ENCODE measurements around the gene ARL15. TPM values are rescaled to one million over a fixed set of nuclear protein-coding genes. Genes with fewer than 3 reads are reported as not detected.

The ARL15 gene
- total and polyA plus RNA-seq, 7 experiments from 2014 or later: 9.6 to 17.1 (median 13.6) TPM

- Mint-ChIP-seq H3K4me3 (no peak overlapping the region), H3K4me1 (peaks cover 0 to 1% (median 0%) of the 10 kb centered on the region in 7 donors), H3K27ac (no peak overlapping the region), H3K36me3 (peaks cover 0 to 26% (median 8%) of the 10 kb centered on the region in 5 donors), H3K27me3 (no peaks in the 10 kb centered on the region), H3K9me3 (no peaks in the 10 kb centered on the region)
- Histone ChIP-seq H3K27ac (ENCODE audit: low read depth, low read length) (no peak overlapping the region), H3K4me1 (ENCODE audit: control insufficient read depth in 2 of 2, insufficient read depth in 2 of 2, low read length in 2 of 2) (no peaks in the 10 kb centered on the region), H3K9me3 (ENCODE audit: control insufficient read depth in 2 of 3, low read length in 3 of 3) (no peaks in the 10 kb centered on the region), H3K36me3 (ENCODE audit: control insufficient read depth in 2 of 3, insufficient read depth in 3 of 3, low read length in 3 of 3) (no peaks in the 10 kb centered on the region), H3K27me3 (ENCODE audit: control insufficient read depth in 2 of 2, insufficient read depth in 2 of 2, low read length in 2 of 2) (no peaks in the 10 kb centered on the region), H3K4me3 (ENCODE audit: low read length) (no peak overlapping the region)
- no peak for ATAC-seq
- no peak for DNase-seq
- POLR2A ChIA-PET: no interaction called here
- intact Hi-C loops (cut with micrococcal nuclease): no loop called here
- CTCF ChIA-PET: no interaction called here
These were observed 381.7 kb downstream of the ARL15 start for GRCh38 chr5:53928641-53929040.

- Mint-ChIP-seq H3K36me3 (peaks cover 0 to 25% (median 3%) of the 10 kb centered on the region in 5 donors), H3K27me3 (no peaks in the 10 kb centered on the region), H3K4me1 (peaks cover 0 to 1% (median 0%) of the 10 kb centered on the region in 7 donors), H3K9me3 (no peaks in the 10 kb centered on the region), H3K27ac (no peak overlapping the region), H3K4me3 (no peak overlapping the region)
- H3K4me1 ChIP-seq (ENCODE audit: control insufficient read depth in 2 of 2, insufficient read depth in 2 of 2, low read length in 2 of 2): no peaks in the 10 kb centered on the region
- DNase-seq: no peak
- intact Hi-C loops (cut with micrococcal nuclease): no loop called here
- no peak overlapping the region for H3K27ac ChIP-seq (ENCODE audit: low read depth, low read length)
- POLR2A ChIA-PET: no interaction called here
- no peaks in the 10 kb centered on the region for H3K27me3 ChIP-seq (ENCODE audit: control insufficient read depth in 2 of 2, insufficient read depth in 2 of 2, low read length in 2 of 2)
- CTCF ChIA-PET: no interaction called here
- H3K4me3 ChIP-seq (ENCODE audit: low read length): no peak overlapping the region
- no peaks in the 10 kb centered on the region for H3K9me3 ChIP-seq (ENCODE audit: control insufficient read depth in 2 of 3, low read length in 3 of 3)
- ATAC-seq: no peak
- no peaks in the 10 kb centered on the region for H3K36me3 ChIP-seq (ENCODE audit: control insufficient read depth in 2 of 3, insufficient read depth in 3 of 3, low read length in 3 of 3)
These were observed 382.6 kb downstream of the ARL15 start for GRCh38 chr5:53927668-53928247.

DNA sequence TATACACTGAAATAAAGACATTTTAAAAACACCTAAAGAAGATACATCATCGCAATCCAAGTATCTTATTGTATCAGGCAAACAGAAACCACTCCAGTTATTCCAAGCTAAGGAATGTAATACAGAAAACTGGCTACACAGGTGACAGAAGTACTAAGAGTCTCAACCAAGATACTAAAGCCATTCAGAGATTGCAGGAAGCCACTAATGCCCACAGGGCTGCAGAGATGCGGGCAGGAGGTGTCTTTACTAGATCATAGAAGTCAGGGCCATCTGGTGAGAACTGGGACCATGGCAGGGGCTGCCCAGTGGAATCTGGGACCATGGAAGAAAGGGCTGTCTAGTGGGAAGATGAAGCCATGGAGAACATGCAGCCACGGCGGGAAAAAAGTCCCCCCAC lies 384.3 kb downstream of the ARL15 start:
- Histone ChIP-seq H3K4me1 (ENCODE audit: control insufficient read depth in 2 of 2, insufficient read depth in 2 of 2, low read length in 2 of 2) (no peaks in the 10 kb centered on the region), H3K36me3 (ENCODE audit: control insufficient read depth in 2 of 3, insufficient read depth in 3 of 3, low read length in 3 of 3) (no peaks in the 10 kb centered on the region), H3K27me3 (ENCODE audit: control insufficient read depth in 2 of 2, insufficient read depth in 2 of 2, low read length in 2 of 2) (no peaks in the 10 kb centered on the region), H3K9me3 (ENCODE audit: control insufficient read depth in 2 of 3, low read length in 3 of 3) (no peaks in the 10 kb centered on the region), H3K4me3 (ENCODE audit: low read length) (no peak overlapping the region), H3K27ac (ENCODE audit: low read depth, low read length) (no peak overlapping the region)
- peaks cover 0 to 4% (median 0%) of the 10 kb centered on the region in 11 donors for H3K9me3 Mint-ChIP-seq
- intact Hi-C loops (cut with micrococcal nuclease): no loop called here
- POLR2A ChIA-PET: no interaction called here
- no peak overlapping the region for H3K4me3 Mint-ChIP-seq
- H3K36me3 Mint-ChIP-seq: peaks cover 0 to 29% (median 12%) of the 10 kb centered on the region in 5 donors
- no peak for ATAC-seq
- no peaks in the 10 kb centered on the region for H3K27me3 Mint-ChIP-seq
- no peak overlapping the region for H3K27ac Mint-ChIP-seq
- CTCF ChIA-PET: no interaction called here
- DNase-seq: no peak
- H3K4me1 Mint-ChIP-seq: peaks cover 0 to 5% (median 0%) of the 10 kb centered on the region in 7 donors

DNA sequence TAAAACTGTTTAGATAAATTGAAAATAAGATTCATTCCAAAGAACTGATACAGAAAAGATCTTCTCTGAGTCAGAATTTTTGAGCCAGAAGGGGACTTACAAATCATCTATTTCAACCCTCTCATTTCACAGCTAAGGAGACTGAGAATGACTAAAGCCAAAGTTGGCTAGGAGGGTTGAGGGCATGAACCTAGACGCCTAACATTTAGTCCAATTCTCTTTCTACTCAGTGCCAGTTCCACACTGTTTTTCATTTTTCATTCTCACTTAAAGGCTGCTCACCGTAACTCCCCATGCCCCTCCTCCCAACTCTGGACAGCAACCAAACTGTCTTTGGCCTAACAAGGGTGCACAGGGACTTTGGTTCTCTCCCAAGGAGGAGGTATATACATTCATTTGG lies 386.0 kb downstream of the ARL15 start:
- Histone ChIP-seq H3K27ac (ENCODE audit: low read depth, low read length) (no peak overlapping the region), H3K27me3 (ENCODE audit: control insufficient read depth in 2 of 2, insufficient read depth in 2 of 2, low read length in 2 of 2) (no peaks in the 10 kb centered on the region), H3K4me1 (ENCODE audit: control insufficient read depth in 2 of 2, insufficient read depth in 2 of 2, low read length in 2 of 2) (no peaks in the 10 kb centered on the region), H3K36me3 (ENCODE audit: control insufficient read depth in 2 of 3, insufficient read depth in 3 of 3, low read length in 3 of 3) (no peaks in the 10 kb centered on the region), H3K9me3 (ENCODE audit: control insufficient read depth in 2 of 3, low read length in 3 of 3) (no peaks in the 10 kb centered on the region), H3K4me3 (ENCODE audit: low read length) (no peak overlapping the region)
- DNase-seq (no peak), ATAC-seq (no peak)
- intact Hi-C loops (cut with micrococcal nuclease): no loop called here
- no peak overlapping the region for H3K4me3 Mint-ChIP-seq
- H3K4me1 Mint-ChIP-seq: peaks cover 0 to 5% (median 0%) of the 10 kb centered on the region in 7 donors
- peaks cover 0 to 4% (median 0%) of the 10 kb centered on the region in 11 donors for H3K9me3 Mint-ChIP-seq
- no peak overlapping the region for H3K27ac Mint-ChIP-seq
- peaks cover 0 to 24% (median 9%) of the 10 kb centered on the region in 5 donors for H3K36me3 Mint-ChIP-seq
- ChIA-PET POLR2A (no interaction called here), CTCF (no interaction called here)
- no peaks in the 10 kb centered on the region for H3K27me3 Mint-ChIP-seq

DNA sequence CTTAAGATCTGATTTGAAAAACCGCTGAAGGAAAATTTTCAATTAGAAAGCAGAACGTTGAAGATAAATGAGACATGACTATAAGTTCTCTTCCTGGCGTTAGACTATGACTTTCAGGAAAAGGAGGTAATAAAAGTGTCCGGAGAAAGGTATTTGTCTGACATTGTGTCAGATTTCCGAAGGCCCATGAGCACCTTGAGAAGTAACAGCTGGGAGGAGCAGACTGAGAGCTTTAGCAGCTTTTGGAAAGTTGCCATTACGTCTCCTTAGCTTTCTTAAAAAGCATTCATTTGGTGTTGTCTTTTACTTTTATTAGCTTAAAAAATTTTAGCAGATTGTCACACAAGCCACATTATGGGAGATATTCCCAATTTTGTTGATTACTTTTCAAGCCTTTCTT lies 386.4 kb downstream of the ARL15 start:
- DNase-seq (no peak), ATAC-seq (no peak)
- Mint-ChIP-seq H3K4me3 (no peak overlapping the region), H3K27ac (no peak overlapping the region), H3K9me3 (peaks cover 0 to 4% (median 0%) of the 10 kb centered on the region in 11 donors), H3K4me1 (peaks cover 0 to 5% (median 0%) of the 10 kb centered on the region in 7 donors), H3K36me3 (peaks cover 0 to 23% (median 9%) of the 10 kb centered on the region in 5 donors), H3K27me3 (no peaks in the 10 kb centered on the region)
- CTCF ChIA-PET: no interaction called here
- POLR2A ChIA-PET: no interaction called here
- no peak overlapping the region for H3K4me3 ChIP-seq (ENCODE audit: low read length)
- H3K27ac ChIP-seq (ENCODE audit: low read depth, low read length): no peak overlapping the region
- intact Hi-C loops (cut with micrococcal nuclease): no loop called here
- H3K27me3 ChIP-seq (ENCODE audit: control insufficient read depth in 2 of 2, insufficient read depth in 2 of 2, low read length in 2 of 2): no peaks in the 10 kb centered on the region
- no peaks in the 10 kb centered on the region for H3K4me1 ChIP-seq (ENCODE audit: control insufficient read depth in 2 of 2, insufficient read depth in 2 of 2, low read length in 2 of 2)
- no peaks in the 10 kb centered on the region for H3K9me3 ChIP-seq (ENCODE audit: control insufficient read depth in 2 of 3, low read length in 3 of 3)
- no peaks in the 10 kb centered on the region for H3K36me3 ChIP-seq (ENCODE audit: control insufficient read depth in 2 of 3, insufficient read depth in 3 of 3, low read length in 3 of 3)

GRCh38 chr5:53922508-53923498 lies 387.6 kb downstream of the ARL15 start:
- Mint-ChIP-seq H3K27ac (peak overlapping the region in 1 of 9 donors; percentile 31), H3K9me3 (peaks cover 0 to 4% (median 0%) of the 10 kb centered on the region in 11 donors), H3K36me3 (peaks cover 0 to 20% (median 12%) of the 10 kb centered on the region in 5 donors), H3K4me3 (no peak overlapping the region), H3K4me1 (peaks cover 0 to 5% (median 0%) of the 10 kb centered on the region in 7 donors), H3K27me3 (no peaks in the 10 kb centered on the region)
- CTCF ChIA-PET: no interaction called here
- Histone ChIP-seq H3K27ac (ENCODE audit: low read depth, low read length) (no peak overlapping the region), H3K4me3 (ENCODE audit: low read length) (no peak overlapping the region), H3K4me1 (ENCODE audit: control insufficient read depth in 2 of 2, insufficient read depth in 2 of 2, low read length in 2 of 2) (no peaks in the 10 kb centered on the region), H3K36me3 (ENCODE audit: control insufficient read depth in 2 of 3, insufficient read depth in 3 of 3, low read length in 3 of 3) (no peaks in the 10 kb centered on the region), H3K9me3 (ENCODE audit: control insufficient read depth in 2 of 3, low read length in 3 of 3) (no peaks in the 10 kb centered on the region), H3K27me3 (ENCODE audit: control insufficient read depth in 2 of 2, insufficient read depth in 2 of 2, low read length in 2 of 2) (no peaks in the 10 kb centered on the region)
- ATAC-seq: no peak
- POLR2A ChIA-PET: no interaction called here
- intact Hi-C loops (cut with micrococcal nuclease): no loop called here
- no peak for DNase-seq

Measured in naive thymus-derived CD4-positive, alpha-beta T cell (primary cell).